GM19455 (cell line): ENCODE measurements around the gene RPS13.
"Not testable (repeated sequence)": the region's sequence is repeated elsewhere in the genome, so short reads cannot be mapped to it uniquely, and the experiment has no call there.

Experiments used
- ATAC-seq: cut with Tn5 transposase; IDR thresholded peaks from one replicate; pipeline ENCODE4 v1.9.1; 2021; ENCODE audit not compliant: unreplicated experiment

Gene RPS13

DNA sequence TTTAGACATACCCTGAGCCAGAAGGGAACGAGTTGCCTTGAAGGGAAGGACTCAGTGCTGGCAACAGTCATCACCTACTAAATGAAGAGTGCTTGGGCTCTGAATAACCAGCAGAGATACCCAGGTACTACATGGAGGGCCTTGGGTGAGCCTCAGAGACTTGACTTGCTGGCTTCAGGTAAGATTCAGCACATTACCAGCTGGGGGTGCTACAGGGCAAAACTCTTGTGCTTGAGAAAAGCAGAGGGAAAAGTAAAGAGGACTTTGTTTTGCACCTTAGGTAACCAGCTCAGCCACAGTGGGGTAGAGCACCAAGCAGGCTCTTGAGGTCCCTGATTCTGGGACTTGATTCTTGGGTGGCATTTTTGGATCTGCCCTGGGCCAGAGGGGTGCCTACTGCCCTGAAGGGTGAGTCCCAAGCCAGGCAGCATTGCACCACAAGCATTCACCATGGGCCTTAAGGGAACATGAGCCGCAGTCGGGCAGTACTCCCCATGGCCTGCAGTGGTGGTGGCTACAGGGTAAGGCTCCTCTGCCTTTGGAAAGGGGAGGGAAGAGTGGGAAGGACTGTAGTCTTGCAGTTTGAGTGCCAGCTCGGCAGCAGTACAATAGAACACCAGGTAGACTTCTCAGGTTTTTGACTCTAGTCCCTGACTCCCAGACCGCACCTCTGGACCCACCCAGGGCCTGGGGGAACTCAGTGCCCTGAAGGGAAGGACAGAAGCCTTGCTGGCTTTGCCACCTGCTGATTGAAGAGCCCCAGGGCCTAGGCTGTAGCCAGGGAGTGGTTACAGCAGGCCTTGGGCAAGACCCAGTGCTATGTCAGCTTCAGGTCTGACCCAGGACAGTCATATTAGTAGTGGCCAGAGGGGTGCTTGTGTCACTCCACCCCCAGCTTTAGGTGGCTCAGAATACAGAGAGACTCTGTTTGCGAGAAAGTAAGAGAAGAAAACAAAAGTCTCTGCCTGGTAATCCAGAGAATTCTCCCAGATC lies 40.5 kb downstream of the RPS13 start:
- ATAC-seq, result no peak

DNA sequence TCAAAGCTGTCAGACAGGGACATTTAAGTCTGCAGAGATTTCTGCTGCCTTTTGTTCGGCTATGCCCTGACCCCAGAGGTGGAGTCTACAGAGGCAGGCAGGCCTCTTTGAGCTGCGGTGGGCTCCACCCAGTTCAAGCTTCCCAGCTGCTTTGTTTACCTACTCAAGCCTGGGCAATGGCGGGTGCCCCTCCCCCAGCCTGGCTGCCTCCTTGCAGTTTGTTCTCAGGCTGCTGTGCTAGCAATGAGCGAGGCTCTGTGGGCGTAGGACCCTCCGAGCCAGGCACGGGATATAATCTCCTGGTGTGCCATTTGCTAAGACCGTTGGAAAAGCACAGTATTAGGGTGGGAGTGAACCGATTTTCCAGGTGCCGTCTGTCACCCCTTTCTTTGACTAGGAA lies 43.4 kb downstream of the RPS13 start:
- not testable (repeated sequence) for ATAC-seq

DNA sequence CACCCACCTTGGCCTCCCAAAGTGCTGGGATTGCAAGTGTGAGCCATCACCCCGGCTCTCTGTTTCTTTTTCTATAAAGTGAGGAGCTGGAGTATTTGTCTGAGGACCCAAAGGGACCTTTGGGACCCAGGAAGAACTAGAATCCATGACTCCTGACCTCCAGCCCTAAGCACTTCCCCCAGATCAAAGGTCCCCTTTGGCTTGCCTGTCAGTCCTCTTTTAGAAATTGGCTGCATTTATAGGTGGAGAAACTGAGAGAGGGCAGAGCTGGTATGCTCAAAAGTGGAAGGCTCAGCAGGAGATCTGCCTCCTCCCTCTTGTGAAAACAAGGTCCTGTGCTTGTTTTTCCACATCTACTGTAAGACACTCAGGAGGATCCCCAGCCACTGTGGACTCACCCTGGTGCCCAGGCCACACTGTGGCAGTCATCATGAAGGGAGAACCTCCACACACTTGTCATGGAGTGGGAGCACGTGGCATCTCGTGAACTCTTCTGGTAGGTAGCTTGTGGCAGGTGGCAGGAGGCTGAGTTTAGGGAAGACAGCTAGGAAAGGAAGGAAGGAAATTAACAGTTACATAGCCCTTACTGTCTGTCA lies 50.9 kb downstream of the RPS13 start:
- ATAC-seq, result no peak

DNA sequence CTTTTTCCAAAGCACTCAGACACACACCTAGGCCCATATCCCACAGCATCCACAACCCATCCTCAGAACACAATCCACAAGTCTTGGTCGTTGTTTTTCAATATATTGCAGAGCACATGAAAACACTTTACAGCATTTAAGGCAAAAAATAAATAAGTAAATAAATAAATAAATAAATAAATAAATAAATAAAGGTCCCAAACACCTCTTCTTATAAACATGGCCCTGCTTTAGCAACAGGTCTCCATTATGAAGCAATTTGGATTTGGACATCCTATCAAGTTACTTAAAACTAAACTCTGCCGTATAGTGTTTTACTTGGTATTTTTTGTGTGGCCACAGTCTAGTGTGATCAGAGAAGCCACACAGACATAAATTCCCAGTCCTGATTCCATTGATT lies 52.5 kb downstream of the RPS13 start:
- ATAC-seq, result no peak
